ENCODE data around the gene DDRGK1.

Gene DDRGK1

GRCh38 chr20:3235666-3236324 is 31.3 kb upstream of the DDRGK1 start:
- DNase-seq (ENCODE audit: low read depth in 3 of 3), result no peak

GRCh38 chr20:3233991-3234498 is 29.6 kb upstream of the DDRGK1 start:
- DNase-seq (ENCODE audit: low read depth in 3 of 3), result no peak

GRCh38 chr20:3233131-3233990 is 28.9 kb upstream of the DDRGK1 start:
- DNase-seq (ENCODE audit: low read depth in 3 of 3), result no peak

- DNase-seq (ENCODE audit: low read depth in 3 of 3), result no peak
Measured at GRCh38 chr20:3231889-3232588, 27.6 kb upstream of the DDRGK1 start.

GRCh38 chr20:3231116-3231515 is 26.6 kb upstream of the DDRGK1 start:
- DNase-seq (ENCODE audit: low read depth in 3 of 3), result no peak

GRCh38 chr20:3229798-3230197 is 25.3 kb upstream of the DDRGK1 start:
- DNase-seq (ENCODE audit: low read depth in 3 of 3), result no peak

- no peak for DNase-seq (ENCODE audit: low read depth in 3 of 3)
Measured at GRCh38 chr20:3229158-3229557, 24.7 kb upstream of the DDRGK1 start.

GRCh38 chr20:3228750-3229032 is 24.2 kb upstream of the DDRGK1 start:
- no peak for DNase-seq (ENCODE audit: low read depth in 3 of 3)

GRCh38 chr20:3227936-3228749 is 23.7 kb upstream of the DDRGK1 start:
- DNase-seq (ENCODE audit: low read depth in 3 of 3), result no peak

GRCh38 chr20:3227506-3227905 is 23.0 kb upstream of the DDRGK1 start:
- no peak for DNase-seq (ENCODE audit: low read depth in 3 of 3)

- DNase-seq (ENCODE audit: low read depth in 3 of 3), result no peak
Measured at GRCh38 chr20:3226864-3227263, 22.4 kb upstream of the DDRGK1 start.

GRCh38 chr20:3226093-3226492 is 21.6 kb upstream of the DDRGK1 start:
- no peak for DNase-seq (ENCODE audit: low read depth in 3 of 3)

GRCh38 chr20:3224681-3225421 is 20.4 kb upstream of the DDRGK1 start:
- DNase-seq (ENCODE audit: low read depth in 3 of 3), result no peak

- no peak for DNase-seq (ENCODE audit: low read depth in 3 of 3)
Measured at GRCh38 chr20:3223994-3224680, 19.7 kb upstream of the DDRGK1 start.

GRCh38 chr20:3223651-3223993 is 19.1 kb upstream of the DDRGK1 start:
- no peak for DNase-seq (ENCODE audit: low read depth in 3 of 3)

GRCh38 chr20:3222635-3223600 is 18.4 kb upstream of the DDRGK1 start:
- no peak for DNase-seq (ENCODE audit: low read depth in 3 of 3)

- no peak for DNase-seq (ENCODE audit: low read depth in 3 of 3)
Measured at GRCh38 chr20:3221398-3222226, 17.1 kb upstream of the DDRGK1 start.

GRCh38 chr20:3218307-3218988 is 14.0 kb upstream of the DDRGK1 start:
- peak; percentile 55 to 72 (median 70) for DNase-seq (ENCODE audit: low read depth in 3 of 3)

Data from stimulated activated CD4-positive, alpha-beta T cell treated with anti-CD3 and anti-CD28 coated beads, TNF-alpha, amount 100 ng/mL, for 48 hours (primary cell).